Stimulated activated CD8-positive, alpha-beta memory T cell treated with anti-CD3 and anti-CD28 coated beads, Interleukin-15, amount 100 ng/mL, for 1 hour (primary cell): ENCODE results near the gene CDH13.

Experiments used
- DNase-seq: peaks from one replicate; pipeline ENCODE4 v3.0.0-alpha.2; 2020; ENCODE audit warnings: low read depth

The CDH13 gene

DNA sequence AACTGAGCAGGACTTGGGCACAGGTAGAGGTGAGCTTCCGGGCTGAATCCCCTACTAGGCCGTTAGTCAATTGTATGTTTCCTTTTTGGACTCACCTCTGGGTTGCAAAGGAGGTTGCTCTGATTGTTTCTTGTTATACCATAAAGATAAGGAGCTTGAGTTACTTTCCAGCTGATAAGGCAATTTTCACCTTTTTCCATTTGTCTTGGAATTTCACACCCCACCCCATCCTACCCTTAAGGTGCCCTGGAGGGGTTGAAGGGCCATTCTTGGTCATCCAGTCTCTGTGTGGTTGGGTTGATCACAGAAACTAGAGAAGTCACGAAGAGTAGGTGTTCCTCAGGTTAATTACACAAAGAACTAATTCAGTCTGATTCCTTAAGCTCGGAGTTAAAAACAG lies 162.2 kb downstream of the CDH13 start:
- no peak for DNase-seq

DNA sequence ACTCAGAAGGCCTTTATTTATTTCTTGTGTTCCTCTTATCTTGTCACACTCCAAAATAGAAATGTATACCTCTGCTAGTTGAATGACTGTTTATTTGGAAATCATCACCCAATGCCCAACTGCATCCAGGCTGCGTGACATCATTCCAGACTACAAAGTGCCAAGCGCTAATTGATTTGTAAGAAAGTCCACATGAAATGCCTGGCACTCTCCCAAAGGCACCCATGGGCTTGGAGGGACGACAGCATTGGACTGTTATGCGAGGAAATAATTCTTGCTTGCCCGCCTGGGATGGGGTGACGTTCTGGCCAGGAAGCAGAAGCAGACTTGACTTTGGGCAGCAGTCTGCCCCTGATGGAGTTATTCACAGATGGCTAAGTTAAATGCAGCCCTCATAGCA lies 165.9 kb downstream of the CDH13 start:
- DNase-seq, result no peak

DNA sequence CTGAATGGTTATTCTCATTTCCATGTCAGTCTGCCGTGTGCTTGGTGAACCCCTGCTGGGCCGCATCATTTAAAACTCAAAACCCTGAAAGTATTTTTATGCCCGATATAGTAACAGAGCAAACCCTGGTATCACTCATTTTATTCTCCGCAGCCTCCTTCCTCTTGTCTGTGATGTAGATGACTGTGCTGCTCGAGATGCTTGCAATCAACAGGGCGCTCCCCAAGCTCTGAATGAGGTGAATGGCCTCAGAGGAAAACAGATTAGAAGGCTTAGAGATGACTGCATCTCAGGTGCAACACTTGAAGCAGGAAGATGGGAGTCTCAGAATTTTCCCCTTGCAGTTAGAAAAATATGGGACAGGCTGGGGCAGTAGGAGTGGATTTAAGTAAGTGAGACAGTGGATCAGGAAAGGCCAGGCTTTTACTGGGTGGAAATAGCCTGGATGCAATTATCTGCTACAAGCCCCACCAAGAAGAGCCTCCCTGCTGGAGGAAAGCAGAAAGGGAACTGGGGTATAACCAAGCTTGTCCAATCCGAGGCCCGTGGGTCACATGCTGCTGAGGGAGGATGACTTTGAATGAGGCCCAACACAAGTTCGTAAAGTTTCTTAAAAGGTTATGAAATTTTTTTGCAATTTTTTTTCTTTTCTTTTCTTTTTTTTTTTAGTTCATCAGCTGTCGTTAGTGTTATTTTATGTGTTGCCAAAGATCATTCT lies 166.9 kb downstream of the CDH13 start:
- DNase-seq, result no peak

DNA sequence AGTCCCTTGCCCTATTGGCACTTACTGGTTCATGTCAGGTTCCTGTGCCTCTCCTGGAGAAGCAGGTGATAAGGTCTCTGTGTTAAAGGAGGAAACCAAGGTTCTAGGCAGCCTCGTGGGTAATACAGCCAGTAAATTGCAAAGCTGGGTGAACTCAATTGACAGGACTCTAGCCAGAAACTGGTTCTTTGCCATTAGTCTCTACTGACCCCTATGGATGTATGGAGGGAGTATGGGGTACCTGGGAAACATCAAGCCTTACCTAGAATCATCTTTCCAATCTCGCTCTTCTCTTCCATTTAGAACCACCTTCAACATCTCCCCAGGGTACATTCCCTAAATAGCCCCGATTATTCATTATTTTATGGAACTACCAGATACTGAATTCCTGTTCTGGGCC lies 169.3 kb downstream of the CDH13 start:
- DNase-seq, result no peak

DNA sequence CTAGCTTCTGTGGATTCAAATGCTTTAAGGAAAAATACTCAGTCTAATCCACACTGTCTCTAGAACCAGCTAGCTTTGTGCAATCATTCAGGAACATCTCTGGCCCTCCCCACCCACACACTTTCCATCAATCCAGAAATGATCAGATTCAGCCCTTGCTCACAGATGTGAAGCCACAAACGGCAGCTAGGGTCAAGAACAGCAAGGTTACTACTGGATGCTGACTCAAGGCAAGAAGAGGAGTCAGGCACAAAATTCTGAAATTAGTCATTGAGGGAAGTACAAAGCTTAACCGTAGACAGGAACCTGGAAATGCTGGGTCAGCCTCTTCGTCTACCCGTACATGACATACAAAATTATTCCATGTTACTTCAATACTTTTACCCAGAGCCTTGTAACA lies 174.6 kb downstream of the CDH13 start:
- DNase-seq, result no peak

DNA sequence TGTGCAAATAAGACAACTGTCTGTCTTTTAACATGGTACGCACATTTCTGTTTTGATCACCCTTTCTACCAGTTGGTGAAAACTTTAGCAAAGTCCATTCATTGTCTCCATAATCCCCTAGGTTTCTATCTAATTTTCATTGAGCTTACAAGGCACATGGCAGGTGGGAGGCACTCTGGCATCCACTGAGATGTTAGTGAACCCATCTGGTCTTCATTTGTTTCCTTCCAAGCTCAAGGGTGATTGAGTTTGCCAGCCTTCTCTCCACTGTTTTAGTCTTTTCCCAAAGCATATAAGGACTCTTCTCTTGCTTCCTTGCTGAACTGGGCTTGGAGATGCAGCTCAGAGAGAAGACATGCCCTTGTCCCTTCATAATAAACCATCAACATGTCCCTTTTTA lies 179.1 kb downstream of the CDH13 start:
- DNase-seq, result no peak

DNA sequence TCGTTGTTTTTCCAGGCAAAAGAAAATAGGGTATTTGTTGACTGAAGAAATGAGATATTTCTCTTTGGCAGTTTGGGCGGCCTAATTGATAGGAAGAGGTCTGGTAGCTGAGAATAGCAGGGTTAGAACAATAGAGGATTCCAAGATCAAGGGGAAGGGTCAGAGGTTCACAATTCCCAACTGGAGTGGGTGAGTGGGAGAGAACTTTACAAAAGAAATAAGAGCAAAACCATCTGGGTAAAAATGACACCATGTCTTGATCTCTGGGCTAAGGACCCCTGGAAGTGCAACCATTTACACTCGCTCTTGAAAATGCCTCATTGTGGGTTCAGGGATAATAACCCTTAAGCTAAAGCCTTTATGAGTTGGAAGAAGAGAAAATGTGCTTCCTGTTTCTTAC lies 180.5 kb downstream of the CDH13 start:
- no peak for DNase-seq

DNA sequence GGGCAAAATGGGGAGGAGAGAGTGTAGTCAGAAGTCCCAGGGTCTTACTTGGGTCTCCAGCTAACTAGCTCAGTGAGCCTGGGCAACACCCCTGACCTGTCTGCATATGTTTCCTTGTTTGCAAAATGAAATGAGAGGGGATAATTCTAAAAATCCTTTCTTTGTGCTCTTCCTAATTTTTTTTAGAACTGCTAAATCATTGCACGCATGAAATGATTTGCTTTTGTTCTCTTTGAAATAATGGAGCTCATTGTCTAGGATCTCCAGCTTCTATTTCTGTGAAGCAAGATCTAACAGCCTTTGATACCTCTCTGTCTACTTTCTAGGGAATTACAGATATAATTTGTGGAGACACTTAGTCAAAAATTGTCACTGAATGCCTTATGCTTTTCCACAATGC lies 181.3 kb downstream of the CDH13 start:
- DNase-seq, result no peak

DNA sequence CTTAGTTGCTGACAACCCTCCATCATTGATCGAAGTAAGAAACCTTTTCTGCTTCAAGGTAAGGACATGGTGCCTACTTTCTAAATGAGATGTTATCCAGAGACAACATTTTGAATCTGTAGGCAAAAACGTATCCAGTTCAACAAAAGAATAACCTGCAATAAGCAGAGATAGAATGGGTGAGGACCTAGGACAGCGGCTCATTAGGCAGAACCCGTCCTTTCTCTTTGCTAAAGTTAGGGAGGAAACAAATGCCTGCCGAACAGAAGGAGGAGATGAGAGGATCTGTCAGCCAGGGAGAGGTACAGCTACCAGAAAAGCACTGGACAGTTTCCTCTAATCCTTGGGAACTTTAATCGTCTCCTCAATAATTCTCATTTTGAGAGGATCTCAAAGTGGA lies 183.3 kb downstream of the CDH13 start:
- DNase-seq, result no peak

DNA sequence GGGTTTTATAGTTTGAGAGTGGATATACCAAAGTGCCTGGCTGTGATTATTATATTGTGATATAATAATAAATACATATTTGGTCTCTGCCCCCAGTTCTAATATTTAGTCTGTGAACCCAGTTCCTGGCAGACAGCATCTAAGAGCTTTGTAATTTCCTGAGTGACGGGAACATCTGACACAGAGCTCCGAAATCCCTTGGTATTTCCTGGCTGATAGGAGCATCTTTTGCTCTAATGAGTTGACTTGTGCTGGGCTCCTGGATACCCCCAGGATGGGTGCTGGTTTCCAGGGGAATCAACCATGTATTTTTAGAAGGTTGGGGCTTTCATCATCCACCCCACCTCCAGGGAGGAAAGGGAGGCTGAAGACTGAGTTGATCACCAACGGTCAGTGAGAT lies 187.3 kb downstream of the CDH13 start:
- DNase-seq, result no peak

DNA sequence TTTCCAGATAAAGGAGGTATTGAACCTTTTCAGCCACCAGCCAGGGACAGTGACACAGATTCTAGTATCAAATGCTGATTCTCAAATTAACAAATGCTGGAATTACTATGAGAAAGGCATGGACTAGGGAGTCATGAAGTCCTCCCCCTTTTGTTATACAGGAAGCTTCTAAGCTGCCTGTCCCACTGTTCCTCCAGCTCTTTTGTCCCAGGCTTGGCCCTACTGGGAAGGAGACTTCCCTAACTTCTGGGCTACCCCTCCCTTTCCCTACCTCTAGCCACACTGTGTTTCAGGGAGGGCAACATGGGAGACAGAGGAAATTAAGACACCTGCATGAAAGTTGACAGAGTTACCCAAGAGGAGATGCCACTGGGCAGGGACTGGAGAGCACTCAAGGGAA lies 192.5 kb downstream of the CDH13 start:
- DNase-seq, result no peak

DNA sequence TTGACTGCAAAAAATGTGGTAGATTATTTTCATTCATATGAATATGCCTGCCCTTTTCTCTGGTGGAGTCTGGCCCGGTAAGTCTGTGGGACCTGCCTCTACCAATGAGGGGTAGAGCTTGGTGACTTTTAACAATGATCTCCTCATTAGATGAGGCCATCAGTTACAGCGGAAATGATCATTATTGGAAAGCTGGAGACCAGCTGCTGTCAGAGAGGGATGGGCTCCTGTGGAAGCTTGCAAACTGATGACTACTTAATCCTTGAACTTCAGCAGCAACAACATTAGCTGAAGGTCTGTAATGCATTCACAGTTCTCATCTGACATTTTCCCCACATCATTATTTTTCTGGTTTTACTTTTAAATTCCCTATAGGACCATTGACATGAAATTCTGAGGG lies 194.1 kb downstream of the CDH13 start:
- DNase-seq, result no peak

DNA sequence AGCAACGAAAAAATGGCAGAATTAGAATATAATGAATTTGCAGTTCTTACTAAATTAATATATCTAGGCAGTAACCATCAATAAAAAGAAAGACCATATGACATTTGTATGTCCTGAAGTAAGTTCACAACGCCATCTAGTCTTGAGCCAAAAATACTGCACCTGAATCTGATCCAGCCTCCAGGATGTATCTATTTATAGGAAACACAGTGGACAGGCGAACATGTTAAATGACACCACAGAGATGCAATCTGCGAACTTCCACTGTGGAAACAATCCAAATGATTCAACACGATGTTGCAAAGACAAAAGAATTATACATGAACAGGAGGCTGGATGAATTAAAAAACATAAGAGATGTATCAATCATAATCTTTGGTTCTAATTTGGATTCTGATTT lies 197.6 kb downstream of the CDH13 start:
- no peak for DNase-seq

DNA sequence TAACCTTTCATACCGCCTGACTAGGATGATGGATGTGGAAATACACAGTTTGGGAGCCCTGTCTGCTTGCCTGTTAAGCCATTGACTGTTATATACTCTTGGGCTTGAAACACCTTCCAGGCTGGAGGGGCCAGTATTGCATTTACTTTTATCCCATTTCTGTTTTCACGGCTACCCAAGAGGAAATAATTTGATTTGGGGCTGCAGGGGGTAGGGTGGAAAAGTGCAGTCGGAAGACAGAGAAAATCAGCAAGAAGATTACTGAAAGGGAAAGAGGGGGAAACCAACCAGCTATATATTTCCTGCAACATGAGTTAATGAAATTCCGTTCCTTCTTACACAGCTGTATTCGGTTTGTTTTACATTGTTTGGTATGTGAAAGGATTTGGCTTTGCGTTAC lies 202.5 kb downstream of the CDH13 start:
- no peak for DNase-seq

DNA sequence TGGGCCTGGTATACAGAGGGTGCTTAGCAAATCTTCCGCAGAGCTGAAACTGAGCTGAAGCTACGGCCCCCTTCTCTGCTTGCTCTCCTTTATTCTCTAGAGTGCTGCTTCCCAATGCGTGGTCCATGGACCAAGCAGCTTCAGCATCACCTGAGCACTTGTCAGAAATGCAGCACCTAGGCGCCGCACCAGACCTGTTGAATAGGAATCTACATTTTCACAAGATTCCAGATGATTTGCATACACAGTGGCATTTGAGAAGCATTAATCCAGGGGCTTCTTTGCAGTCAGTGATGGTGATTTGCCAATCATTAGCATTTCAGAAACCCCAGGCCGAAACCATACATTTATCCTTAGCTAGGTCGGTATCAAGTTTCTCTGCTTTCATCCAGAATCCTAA lies 204.2 kb downstream of the CDH13 start:
- DNase-seq, result no peak

DNA sequence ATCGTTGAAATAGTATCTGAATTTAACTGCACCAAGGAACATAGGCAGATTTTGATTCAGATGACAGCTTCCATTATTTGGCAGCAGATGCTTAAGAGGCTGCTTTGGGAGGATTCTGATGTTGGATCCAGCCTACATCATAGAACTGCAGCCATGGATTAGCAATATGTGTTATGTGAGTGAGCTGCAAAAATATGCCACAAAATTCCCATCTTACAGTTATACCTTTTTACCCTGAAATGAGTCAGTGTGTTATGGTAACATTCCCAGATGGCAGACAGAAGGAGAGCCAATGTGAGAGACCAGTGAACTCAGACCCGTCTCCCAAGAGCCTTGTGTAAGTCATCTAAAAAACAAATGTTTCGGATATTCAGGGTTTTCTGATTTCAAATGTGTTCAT lies 206.1 kb downstream of the CDH13 start:
- no peak for DNase-seq

DNA sequence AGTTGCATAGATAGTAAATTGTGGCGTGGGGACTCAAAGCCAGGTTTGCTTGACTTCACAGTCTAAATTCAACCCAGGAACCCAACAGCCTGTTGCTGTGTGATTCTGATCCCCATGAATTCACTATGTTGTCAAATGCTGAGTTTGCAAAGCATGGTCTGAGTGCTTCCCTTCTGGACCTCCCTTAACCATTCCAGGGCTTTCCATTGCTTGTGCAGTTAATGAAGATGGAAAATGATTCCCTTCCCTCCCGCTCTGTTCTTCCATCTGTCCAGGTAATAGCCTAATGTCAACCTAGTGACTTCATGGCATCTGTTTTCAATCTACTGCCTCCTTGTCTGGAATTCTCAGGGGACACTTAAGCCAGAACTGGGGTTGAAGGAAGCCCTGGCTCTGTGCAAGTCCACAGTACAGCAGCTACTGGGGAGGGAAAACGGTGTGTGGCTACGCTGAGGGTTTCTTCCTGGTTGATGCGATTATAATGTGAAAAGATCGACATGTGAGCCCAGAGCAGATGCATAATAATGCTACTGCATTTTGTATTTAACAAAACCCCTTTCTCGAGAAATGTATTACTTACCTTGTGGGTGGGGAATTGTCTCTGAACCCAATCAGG lies 206.7 kb downstream of the CDH13 start:
- DNase-seq, result no peak

DNA sequence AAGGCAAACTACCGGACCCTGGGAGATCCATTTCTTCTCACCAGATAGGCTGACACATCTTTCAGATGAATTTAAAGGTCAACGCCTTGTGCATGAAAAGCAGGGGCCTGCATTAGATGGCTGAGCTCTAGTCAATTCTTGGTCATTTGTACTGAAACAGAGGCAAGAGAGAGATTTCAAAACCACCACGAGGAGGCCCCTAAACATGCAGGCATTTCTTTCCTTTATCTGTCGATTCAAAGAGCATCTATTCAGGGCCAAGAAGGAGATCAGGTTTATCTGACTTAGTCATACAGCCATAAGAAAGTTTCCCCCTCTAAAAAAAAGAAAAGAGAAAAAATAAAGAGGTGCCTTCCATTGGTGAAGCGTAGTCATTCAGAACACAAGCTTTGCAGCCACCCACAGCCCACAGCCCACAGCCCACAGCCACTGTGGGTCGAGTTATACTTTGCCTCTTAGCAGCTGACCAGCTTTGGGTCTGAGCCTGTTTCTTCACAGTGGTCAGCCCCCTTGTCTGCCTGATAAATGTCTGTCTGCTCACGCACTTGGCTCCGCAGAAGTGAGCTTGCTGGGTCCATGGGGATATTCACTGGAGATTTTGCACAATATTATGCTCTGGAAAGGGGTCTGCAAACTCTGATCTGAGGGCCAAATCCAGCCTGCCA lies 207.5 kb downstream of the CDH13 start:
- no peak for DNase-seq

DNA sequence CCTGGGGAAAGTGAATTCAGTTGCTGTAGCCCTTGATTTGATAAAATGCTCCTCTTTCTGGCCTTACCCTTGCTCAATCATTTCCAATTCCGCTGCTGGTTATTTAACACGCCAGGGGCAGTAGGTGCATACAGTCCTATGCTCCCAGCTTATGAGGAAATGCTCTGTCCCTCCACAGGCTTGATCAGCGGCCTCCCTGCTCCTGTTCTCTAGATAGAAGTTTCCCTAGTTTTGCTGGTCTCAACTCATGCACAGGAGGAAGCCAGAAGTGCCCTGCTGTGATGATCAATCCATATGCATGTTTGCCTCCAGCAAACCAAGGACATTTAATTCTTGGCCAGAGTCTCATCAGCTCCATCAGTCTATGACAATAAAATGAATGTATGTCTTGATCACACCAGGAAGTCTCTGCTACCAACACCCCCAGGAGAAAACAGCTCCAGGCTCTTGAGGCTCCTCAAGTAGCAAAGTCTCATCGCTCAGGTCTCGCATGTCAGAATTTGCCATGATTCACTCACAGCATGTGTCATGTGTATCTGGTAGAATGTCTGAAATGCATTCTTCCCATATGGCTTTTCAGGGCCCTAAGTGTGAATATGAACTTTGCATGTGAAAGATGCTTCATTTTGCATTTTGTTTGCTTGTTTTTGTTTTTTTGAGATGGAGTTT lies 208.9 kb downstream of the CDH13 start:
- no peak for DNase-seq

DNA sequence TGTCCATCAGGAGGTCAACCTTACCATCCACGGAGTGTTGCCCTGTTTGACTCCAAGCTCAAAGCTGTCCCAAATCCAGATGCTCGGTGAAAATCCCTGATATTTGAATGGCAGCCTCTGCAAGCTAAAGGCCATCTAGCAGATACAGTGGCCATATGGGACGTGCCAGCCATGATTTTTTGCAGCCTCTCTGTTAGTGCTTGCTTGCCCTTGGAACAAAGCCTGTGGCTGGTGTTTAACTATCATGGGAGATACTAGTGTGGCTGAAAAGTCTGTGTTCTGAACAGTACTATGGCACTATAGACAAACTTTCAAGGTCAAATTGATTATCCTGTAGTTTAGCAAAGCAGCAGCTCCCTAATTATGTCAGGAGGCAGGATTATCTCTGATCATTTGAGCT lies 214.3 kb downstream of the CDH13 start:
- no peak for DNase-seq

DNA sequence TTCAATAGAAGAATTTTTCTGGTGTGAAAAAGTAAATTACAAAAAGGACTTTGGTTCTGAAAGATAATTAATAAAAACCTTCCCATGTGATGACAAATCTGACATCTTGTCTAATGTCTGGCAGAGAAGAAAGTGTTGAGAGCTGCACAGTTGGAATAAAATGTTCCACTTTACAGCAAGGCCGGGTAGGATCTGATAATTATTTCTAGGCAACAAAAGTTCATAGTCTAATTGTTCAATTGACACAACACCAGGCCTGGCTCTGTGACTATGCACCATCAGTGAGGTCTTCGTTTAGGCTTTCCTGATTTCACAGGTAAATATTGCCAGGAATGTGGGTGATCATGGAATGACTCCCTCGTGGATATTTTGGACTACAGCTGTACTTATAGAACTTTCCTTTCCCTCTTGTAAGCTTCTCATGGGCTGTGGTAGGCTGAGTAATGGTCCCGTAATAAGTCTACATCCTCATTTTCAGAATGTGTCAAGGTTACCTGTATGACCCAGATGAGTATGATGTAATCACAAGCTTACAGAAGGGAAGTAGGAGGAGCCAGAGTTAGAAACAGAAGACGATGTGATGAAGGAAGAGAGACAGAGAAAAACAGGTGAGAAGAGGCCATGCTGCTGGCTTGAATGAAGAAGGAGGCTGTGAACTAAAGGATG lies 217.0 kb downstream of the CDH13 start:
- DNase-seq, result no peak

DNA sequence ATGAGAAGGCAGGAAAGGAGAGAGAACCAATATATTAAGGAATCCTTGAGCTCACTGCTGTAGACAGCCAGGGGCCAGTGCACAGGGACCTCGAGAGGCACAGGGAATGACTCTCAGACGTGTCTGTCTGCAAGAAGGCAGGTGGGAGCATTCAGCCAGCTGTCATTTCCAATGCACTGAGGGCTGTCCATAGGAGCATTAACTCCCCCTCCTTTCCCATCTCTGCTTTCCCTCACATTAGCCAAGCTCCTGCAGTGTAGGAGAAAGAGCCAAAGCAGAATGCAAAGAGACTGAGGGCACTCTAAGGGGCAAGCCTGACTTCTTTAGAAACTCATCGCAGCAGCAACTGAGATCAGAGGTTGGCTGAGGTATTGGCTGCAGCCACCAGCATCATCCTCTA lies 218.3 kb downstream of the CDH13 start:
- DNase-seq, result no peak

DNA sequence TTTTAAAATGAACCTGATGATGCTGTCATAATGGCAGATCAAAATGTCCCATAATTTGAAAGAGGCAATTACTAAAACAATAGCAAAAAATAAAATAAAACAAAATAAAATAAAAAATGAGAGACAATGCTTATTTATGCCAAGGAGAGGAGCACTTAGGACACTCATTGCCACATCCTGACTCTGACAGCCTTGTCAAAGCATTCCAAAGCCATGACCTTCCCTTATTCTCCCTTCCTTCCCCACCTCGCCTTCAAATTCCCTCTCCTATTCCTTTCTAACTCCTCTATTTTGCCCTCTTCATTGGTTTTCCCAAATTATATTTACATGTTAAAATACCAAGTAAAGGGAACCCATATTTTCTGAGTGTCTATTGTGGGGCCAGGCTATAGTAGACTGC lies 220.0 kb downstream of the CDH13 start:
- DNase-seq, result no peak
